Measurements from ENCODE around the gene AMZ1. TPM values are rescaled to one million over a fixed set of nuclear protein-coding genes. Genes with fewer than 3 reads are reported as not detected.
A peak's percentile ranks its signal among the peaks of the same experiment; 100 is the strongest.

AMZ1 gene
- total and polyA plus RNA-seq, 10 of the 15 experiments (the other 5 are each of a cell fraction or from before 2014, with no cell fraction given): 0.02 to 2.0 (median 0.69) TPM

DNA sequence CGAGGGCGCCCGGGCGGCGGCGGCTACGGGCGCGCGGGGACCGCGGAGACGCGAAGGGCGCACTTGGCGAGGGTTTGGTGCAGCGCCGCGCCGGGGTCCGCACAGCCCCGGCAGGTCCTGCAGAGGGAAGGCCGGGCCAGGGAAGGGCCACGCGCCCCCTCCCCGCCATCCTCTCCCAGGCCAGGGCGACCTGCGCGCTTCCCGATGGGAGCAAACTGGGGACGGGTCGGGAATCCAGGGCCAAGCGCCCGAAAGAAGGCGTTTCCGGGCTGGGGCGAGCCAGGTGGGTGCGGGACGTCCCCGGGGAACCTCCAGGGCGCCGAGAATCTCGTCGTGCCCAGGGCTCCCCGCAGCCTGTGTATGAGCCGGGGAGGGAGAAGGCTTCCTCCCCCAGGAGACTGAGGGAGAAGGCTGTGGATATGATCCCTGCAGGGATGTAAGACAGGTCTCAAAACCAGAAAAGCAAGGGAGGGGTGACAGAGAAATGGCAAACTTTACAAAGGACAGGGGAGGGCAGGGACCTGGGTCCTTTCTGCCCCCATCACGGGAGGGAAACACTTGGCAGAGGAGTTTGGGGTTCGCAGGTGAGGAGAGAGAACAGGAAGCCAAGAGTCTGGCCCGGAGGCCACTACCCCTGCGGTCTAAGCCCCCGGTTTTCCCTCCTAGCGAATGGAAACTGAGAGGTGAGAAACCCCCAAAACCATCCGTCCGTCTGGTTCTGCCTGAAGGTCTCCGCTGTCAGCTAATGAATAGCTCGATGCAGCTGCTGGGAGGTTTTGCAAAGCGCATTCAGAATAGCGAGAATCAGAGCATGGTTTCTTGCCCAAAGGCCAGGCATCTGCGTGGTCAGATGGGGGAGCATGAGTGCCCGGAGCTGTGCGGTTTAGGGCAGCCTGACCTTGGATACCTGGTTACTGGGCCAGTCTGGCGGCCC is 674 bp downstream of the AMZ1 start:
- Histone ChIP-seq H3K4me3 (peak overlapping the region; percentile 23; the same call in 1 of the 2 replicates), H3K27ac (ENCODE audit: control insufficient read depth, insufficient read depth) (0 out of 2 replicates have a peak overlapping the region, but pooled peaks have one; percentile 10), H2AFZ (ENCODE audit: control insufficient read depth, low read depth, low read length) (0 out of 2 replicates have a peak overlapping the region, but pooled peaks have one; percentile 12), H3K79me2 (ENCODE audit: control insufficient read depth, insufficient read depth, low read length) (no peaks in the 10 kb centered on the region), H3K9ac (ENCODE audit: control insufficient read depth, insufficient read depth, low read length) (no peak overlapping the region; the same call in 1 of the 2 replicates), H3K27me3 (replicated peaks in 1 of 2; ENCODE audit: control insufficient read depth in 2 of 2, insufficient read depth in 2 of 2, low read length in 1 of 2) (peaks cover 3 to 7% of the 10 kb centered on the region in 2 experiments; a peak in 3 of 4 replicates), H3K36me3 (ENCODE audit: control insufficient read depth in 2 of 2, insufficient read depth in 2 of 2, low read length in 1 of 2) (no peaks in the 10 kb centered on the region), H3K4me1 (ENCODE audit: control insufficient read depth, insufficient read depth, low read length) (peaks cover 27% of the 10 kb centered on the region), H3K9me3 (replicated peaks; ENCODE audit: control insufficient read depth, insufficient read depth, low read length) (no peaks in the 10 kb centered on the region), H4K20me1 (ENCODE audit: control insufficient read depth, insufficient read depth) (no peaks in the 10 kb centered on the region; the same call in 1 of the 2 replicates), H3K4me2 (ENCODE audit: control insufficient read depth, insufficient read depth) (peak overlapping the region; percentile 99)
- in situ Hi-C loops (cut with MboI): no loop called here
- POLR2A ChIA-PET: interaction anchor here (1.1 to 2.8 kb wide), 3 partner anchors 10 to 54 kb away, joined by 3 to 17 read pairs (median 12); no protein-coding TSS in a partner anchor
- intact Hi-C loops (cut with micrococcal nuclease; ENCODE audit: unreplicated experiment): no loop called here
- RAD21 ChIA-PET (ENCODE audit: unreplicated experiment): interaction anchor here (0.8 to 2.6 kb wide), 6 partner anchors 10 to 136 kb away, joined by 3 to 31 read pairs (median 4); no protein-coding TSS in a partner anchor
- FAIRE-seq (peak; percentile 98), ATAC-seq (peak; percentile 84), DNase-seq (ENCODE audit: low read depth, low spot score) (peak; percentile 62)
- SMC1A ChIA-PET (ENCODE audit: uncharacterized antibody, unreplicated experiment): interaction anchor here (1.4 to 5.8 kb wide), 5 partner anchors 10 to 176 kb away, joined by 3 to 49 read pairs (median 6); no protein-coding TSS in a partner anchor
- WGBS (ENCODE audit: insufficient coverage, insufficient replicate concordance, low lambda C conversion rate, missing lambda C conversion rate): under 1% methylated on average over 62 of the region's 62 CpGs
- CTCF ChIA-PET: interaction anchor here (1.0 to 3.2 kb wide), 8 partner anchors 10 to 176 kb away, joined by 3 to 56 read pairs (median 6); no protein-coding TSS in a partner anchor
- BruUV-seq (replicated peaks): no TSS peak
- TF ChIP-seq, protein P1, sequence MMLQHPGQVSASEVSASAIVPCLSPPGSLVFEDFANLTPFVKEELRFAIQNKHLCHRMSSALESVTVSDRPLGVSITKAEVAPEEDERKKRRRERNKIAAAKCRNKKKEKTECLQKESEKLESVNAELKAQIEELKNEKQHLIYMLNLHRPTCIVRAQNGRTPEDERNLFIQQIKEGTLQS (IDR thresholded peaks at IDR 0.05; ENCODE audit: borderline replicate concordance, extremely low read depth, low read depth, low read length): no peak
- TF ChIP-seq RAD51 (IDR thresholded peaks at IDR 0.05): no peak
- TF ChIP-seq, protein P2, sequence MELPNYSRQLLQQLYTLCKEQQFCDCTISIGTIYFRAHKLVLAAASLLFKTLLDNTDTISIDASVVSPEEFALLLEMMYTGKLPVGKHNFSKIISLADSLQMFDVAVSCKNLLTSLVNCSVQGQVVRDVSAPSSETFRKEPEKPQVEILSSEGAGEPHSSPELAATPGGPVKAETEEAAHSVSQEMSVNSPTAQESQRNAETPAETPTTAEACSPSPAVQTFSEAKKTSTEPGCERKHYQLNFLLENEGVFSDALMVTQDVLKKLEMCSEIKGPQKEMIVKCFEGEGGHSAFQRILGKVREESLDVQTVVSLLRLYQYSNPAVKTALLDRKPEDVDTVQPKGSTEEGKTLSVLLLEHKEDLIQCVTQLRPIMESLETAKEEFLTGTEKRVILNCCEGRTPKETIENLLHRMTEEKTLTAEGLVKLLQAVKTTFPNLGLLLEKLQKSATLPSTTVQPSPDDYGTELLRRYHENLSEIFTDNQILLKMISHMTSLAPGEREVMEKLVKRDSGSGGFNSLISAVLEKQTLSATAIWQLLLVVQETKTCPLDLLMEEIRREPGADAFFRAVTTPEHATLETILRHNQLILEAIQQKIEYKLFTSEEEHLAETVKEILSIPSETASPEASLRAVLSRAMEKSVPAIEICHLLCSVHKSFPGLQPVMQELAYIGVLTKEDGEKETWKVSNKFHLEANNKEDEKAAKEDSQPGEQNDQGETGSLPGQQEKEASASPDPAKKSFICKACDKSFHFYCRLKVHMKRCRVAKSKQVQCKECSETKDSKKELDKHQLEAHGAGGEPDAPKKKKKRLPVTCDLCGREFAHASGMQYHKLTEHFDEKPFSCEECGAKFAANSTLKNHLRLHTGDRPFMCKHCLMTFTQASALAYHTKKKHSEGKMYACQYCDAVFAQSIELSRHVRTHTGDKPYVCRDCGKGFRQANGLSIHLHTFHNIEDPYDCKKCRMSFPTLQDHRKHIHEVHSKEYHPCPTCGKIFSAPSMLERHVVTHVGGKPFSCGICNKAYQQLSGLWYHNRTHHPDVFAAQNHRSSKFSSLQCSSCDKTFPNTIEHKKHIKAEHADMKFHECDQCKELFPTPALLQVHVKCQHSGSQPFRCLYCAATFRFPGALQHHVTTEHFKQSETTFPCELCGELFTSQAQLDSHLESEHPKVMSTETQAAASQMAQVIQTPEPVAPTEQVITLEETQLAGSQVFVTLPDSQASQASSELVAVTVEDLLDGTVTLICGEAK (IDR thresholded peaks at IDR 0.05; ENCODE audit: borderline replicate concordance): no peak
- TF ChIP-seq RCOR1 (conservative IDR thresholded peaks at IDR 0.05; ENCODE audit: low read depth, low read length): no peak
- TF ChIP-seq PAX8 (IDR thresholded peaks at IDR 0.05): no peak
- TF ChIP-seq NFXL1 (IDR thresholded peaks at IDR 0.05; ENCODE audit: borderline replicate concordance): no peak
- TF ChIP-seq USF1 (IDR thresholded peaks at IDR 0.05; ENCODE audit: borderline replicate concordance, extremely low read length, insufficient read depth, low read depth, low read length): no peak
- no peak for TF ChIP-seq NFYB (IDR thresholded peaks at IDR 0.05; ENCODE audit: insufficient read depth, low read depth, low read length)
- TF ChIP-seq MEF2A (IDR thresholded peaks at IDR 0.05; ENCODE audit: insufficient read depth, low read depth, low read length): 0 out of 2 replicates have a peak, but pooled peaks have one; percentile 7
- TF ChIP-seq CBX5 (IDR thresholded peaks at IDR 0.05; ENCODE audit: low read depth): no peak
- TF ChIP-seq TCF12 (IDR thresholded peaks at IDR 0.05; ENCODE audit: low read depth, low read length): peak; percentile 92
- TF ChIP-seq STAT1 (conservative IDR thresholded peaks at IDR 0.05): no peak

All from GM12878 (cell line).